Measurements from ENCODE around the gene CNTRL. TPM values are rescaled to one million over a fixed set of nuclear protein-coding genes. Genes with fewer than 3 reads are reported as not detected.

The CNTRL gene
- total and polyA plus RNA-seq, 4 donors = 1.6 to 8.7 (median 4.4) TPM

DNA sequence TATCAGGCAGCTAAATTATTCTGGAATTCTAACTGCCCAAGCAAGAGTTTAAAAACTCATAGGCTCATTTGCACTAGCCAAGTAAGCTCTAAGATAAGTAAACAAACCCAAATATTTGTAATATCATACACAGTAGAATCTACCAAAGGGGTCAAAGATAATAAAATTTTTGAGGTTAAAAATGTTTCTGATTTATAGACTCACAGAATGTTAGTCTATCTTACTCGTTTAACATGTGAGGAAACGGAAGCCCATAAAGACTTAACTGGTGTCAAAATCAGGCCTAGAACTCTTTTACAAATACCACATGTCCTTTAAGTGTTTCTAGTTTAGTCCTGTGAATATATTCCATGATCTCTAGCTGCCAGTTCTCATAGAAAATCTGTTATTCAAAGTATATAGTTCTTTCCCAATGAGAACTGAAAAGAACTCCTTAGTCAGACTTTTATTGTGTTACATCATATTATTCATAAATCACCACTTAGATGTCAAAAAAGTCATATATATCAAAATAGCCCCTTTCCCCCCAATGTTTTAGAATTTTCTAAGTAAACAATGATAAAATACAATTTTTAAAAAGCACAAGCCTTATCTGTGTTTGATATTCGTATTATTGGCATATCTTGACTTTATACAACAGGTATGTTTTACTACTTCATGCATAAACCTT, 113.0 kb downstream of the CNTRL start:
- no peak overlapping the region for H3K4me3 ChIP-seq (ENCODE audit: low read depth in 1 of 3, low read length in 3 of 3)
- H3K9ac ChIP-seq (ENCODE audit: low read depth in 1 of 2, low read length in 2 of 2) = no peak overlapping the region
- H3K4me1 ChIP-seq (ENCODE audit: control insufficient read depth in 4 of 4, insufficient read depth in 4 of 4, low read length in 3 of 4) = peaks cover 10 to 54% (median 51%) of the 10 kb centered on the region in 4 donors
- DNase-seq (ENCODE audit: low spot score) = no peak
- WGBS = 72% methylated on average over 3 of the region's 3 CpGs
- H3K9me3 ChIP-seq (ENCODE audit: control insufficient read depth in 4 of 4, low read length in 3 of 4) = no peaks in the 10 kb centered on the region
- no peaks in the 10 kb centered on the region for H3K27me3 ChIP-seq (ENCODE audit: control insufficient read depth in 4 of 4, insufficient read depth in 4 of 4, low read length in 3 of 4)
- no peak for TF ChIP-seq RAD21 (IDR thresholded peaks at IDR 0.05)
- no peak for TF ChIP-seq HNF4G (IDR thresholded peaks at IDR 0.05)
- no peak for TF ChIP-seq FOXA2 (IDR thresholded peaks at IDR 0.05)
- no peak for TF ChIP-seq YY1 (IDR thresholded peaks at IDR 0.05)
- TF ChIP-seq, protein P1, sequence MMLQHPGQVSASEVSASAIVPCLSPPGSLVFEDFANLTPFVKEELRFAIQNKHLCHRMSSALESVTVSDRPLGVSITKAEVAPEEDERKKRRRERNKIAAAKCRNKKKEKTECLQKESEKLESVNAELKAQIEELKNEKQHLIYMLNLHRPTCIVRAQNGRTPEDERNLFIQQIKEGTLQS (IDR thresholded peaks at IDR 0.05) = no peak
- no peak for TF ChIP-seq GABPA (IDR thresholded peaks at IDR 0.05 in 1 of 2, conservative IDR thresholded peaks at IDR 0.05 in 1 of 2)
- no peak for TF ChIP-seq NR2F2 (IDR thresholded peaks at IDR 0.05)
- TF ChIP-seq FOXA1 (IDR thresholded peaks at IDR 0.05) = no peak
- no peak for TF ChIP-seq SP1 (IDR thresholded peaks at IDR 0.05)
- TF ChIP-seq JUND (IDR thresholded peaks at IDR 0.05) = no peak
- no peak for TF ChIP-seq RXRA (IDR thresholded peaks at IDR 0.05)
- TF ChIP-seq TAF1 (conservative IDR thresholded peaks at IDR 0.05) = no peak
- no peak for TF ChIP-seq REST (IDR thresholded peaks at IDR 0.05)
- TF ChIP-seq CTCF (IDR thresholded peaks at IDR 0.05; ENCODE audit: low read depth, low read length, missing input control) = no peak
- peak overlapping the region in 1 of 2 donors; percentile 10 for H3K27ac ChIP-seq (ENCODE audit: low read depth in 1 of 2, low read length in 2 of 2)
- H3K36me3 ChIP-seq (ENCODE audit: control insufficient read depth in 4 of 4, insufficient read depth in 3 of 4, low read depth in 1 of 4, low read length in 3 of 4) = peaks cover 0 to 7% (median 3%) of the 10 kb centered on the region in 4 donors

DNA sequence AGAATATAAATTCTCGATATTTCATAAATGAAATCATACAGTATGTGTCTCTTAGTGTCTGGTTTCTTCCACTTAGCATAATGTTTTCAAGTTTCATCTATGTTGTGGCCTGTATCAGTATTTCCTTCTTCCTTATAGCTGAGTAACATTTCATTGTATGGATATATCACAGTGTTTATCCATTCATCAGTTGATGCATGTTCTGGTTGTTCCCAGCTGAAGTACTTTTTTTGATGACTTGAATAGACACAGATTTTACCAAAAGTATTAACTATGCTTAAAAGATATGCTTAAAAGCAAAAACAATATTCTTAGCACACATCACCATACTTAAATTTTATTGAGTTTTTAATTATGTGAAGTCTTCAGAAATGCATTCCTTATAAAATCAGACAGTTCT, 114.3 kb downstream of the CNTRL start:
- no peak overlapping the region for H3K4me3 ChIP-seq (ENCODE audit: low read depth in 1 of 3, low read length in 3 of 3)
- no peaks in the 10 kb centered on the region for H3K27me3 ChIP-seq (ENCODE audit: control insufficient read depth in 4 of 4, insufficient read depth in 4 of 4, low read length in 3 of 4)
- WGBS = 89% methylated on average over 1 of the region's 1 CpG
- TF ChIP-seq MAX (IDR thresholded peaks at IDR 0.05) (no peak), RAD21 (IDR thresholded peaks at IDR 0.05) (no peak), YY1 (IDR thresholded peaks at IDR 0.05) (no peak), HNF4A (conservative IDR thresholded peaks at IDR 0.05) (no peak), CTCF (IDR thresholded peaks at IDR 0.05; ENCODE audit: low read depth, low read length, missing input control) (no peak), JUND (IDR thresholded peaks at IDR 0.05) (no peak), REST (IDR thresholded peaks at IDR 0.05) (no peak), NR2F2 (IDR thresholded peaks at IDR 0.05) (no peak)
- TF ChIP-seq, protein P2, sequence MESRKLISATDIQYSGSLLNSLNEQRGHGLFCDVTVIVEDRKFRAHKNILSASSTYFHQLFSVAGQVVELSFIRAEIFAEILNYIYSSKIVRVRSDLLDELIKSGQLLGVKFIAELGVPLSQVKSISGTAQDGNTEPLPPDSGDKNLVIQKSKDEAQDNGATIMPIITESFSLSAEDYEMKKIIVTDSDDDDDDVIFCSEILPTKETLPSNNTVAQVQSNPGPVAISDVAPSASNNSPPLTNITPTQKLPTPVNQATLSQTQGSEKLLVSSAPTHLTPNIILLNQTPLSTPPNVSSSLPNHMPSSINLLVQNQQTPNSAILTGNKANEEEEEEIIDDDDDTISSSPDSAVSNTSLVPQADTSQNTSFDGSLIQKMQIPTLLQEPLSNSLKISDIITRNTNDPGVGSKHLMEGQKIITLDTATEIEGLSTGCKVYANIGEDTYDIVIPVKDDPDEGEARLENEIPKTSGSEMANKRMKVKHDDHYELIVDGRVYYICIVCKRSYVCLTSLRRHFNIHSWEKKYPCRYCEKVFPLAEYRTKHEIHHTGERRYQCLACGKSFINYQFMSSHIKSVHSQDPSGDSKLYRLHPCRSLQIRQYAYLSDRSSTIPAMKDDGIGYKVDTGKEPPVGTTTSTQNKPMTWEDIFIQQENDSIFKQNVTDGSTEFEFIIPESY (IDR thresholded peaks at IDR 0.05) = no peak
- peaks cover 0 to 7% (median 3%) of the 10 kb centered on the region in 4 donors for H3K36me3 ChIP-seq (ENCODE audit: control insufficient read depth in 4 of 4, insufficient read depth in 3 of 4, low read depth in 1 of 4, low read length in 3 of 4)
- H3K4me1 ChIP-seq (ENCODE audit: control insufficient read depth in 4 of 4, insufficient read depth in 4 of 4, low read length in 3 of 4) = peaks cover 7 to 53% (median 50%) of the 10 kb centered on the region in 4 donors
- no peak overlapping the region for H3K27ac ChIP-seq (ENCODE audit: low read depth in 1 of 2, low read length in 2 of 2)
- no peak overlapping the region for H3K9ac ChIP-seq (ENCODE audit: low read depth in 1 of 2, low read length in 2 of 2)
- DNase-seq (ENCODE audit: low spot score) = no peak
- no peaks in the 10 kb centered on the region for H3K9me3 ChIP-seq (ENCODE audit: control insufficient read depth in 4 of 4, low read length in 3 of 4)

Measured in liver (tissue), 9 donors.